ENCODE results near the gene ST6GAL1.

Gene ST6GAL1

GRCh38 chr3:186917512-186918312 lies 12.6 kb upstream of the ST6GAL1 start:
- no peaks in the 10 kb centered on the region for H3K27me3 ChIP-seq (ENCODE audit: insufficient read depth, low read length)
- no peak overlapping the region for H3K9ac ChIP-seq (ENCODE audit: low read depth, low read length)
- no peaks in the 10 kb centered on the region for H3K36me3 ChIP-seq (ENCODE audit: insufficient read depth, low read length)
- H3K4me3 ChIP-seq (ENCODE audit: low read length), result no peak overlapping the region
- WGBS, result 81% methylated on average over 4 of the region's 4 CpGs
- H3K9me3 ChIP-seq (ENCODE audit: insufficient read depth, low read depth, low read length), result no peaks in the 10 kb centered on the region
- no peak overlapping the region for H3K27ac ChIP-seq (ENCODE audit: low read depth, low read length)
- H3K4me1 ChIP-seq (ENCODE audit: insufficient read depth, low read length), result no peaks in the 10 kb centered on the region

- H3K9me3 ChIP-seq (ENCODE audit: insufficient read depth, low read depth, low read length), result no peaks in the 10 kb centered on the region
- no peaks in the 10 kb centered on the region for H3K4me1 ChIP-seq (ENCODE audit: insufficient read depth, low read length)
- H3K9ac ChIP-seq (ENCODE audit: low read depth, low read length), result no peak overlapping the region
- no peak overlapping the region for H3K27ac ChIP-seq (ENCODE audit: low read depth, low read length)
- H3K27me3 ChIP-seq (ENCODE audit: insufficient read depth, low read length), result no peaks in the 10 kb centered on the region
- H3K36me3 ChIP-seq (ENCODE audit: insufficient read depth, low read length), result no peaks in the 10 kb centered on the region
- WGBS, result 90% methylated on average over 4 of the region's 4 CpGs
- H3K4me3 ChIP-seq (ENCODE audit: low read length), result no peak overlapping the region
These were observed 10.0 kb upstream of the ST6GAL1 start for GRCh38 chr3:186920301-186920700.

- Histone ChIP-seq H3K27me3 (ENCODE audit: insufficient read depth, low read length) (no peaks in the 10 kb centered on the region), H3K27ac (ENCODE audit: low read depth, low read length) (no peak overlapping the region), H3K36me3 (ENCODE audit: insufficient read depth, low read length) (no peaks in the 10 kb centered on the region), H3K9ac (ENCODE audit: low read depth, low read length) (no peak overlapping the region), H3K4me1 (ENCODE audit: insufficient read depth, low read length) (no peaks in the 10 kb centered on the region), H3K9me3 (ENCODE audit: insufficient read depth, low read depth, low read length) (no peaks in the 10 kb centered on the region), H3K4me3 (ENCODE audit: low read length) (no peak overlapping the region)
- 93% methylated on average over 1 of the region's 1 CpG for WGBS
These were observed 9.5 kb upstream of the ST6GAL1 start for GRCh38 chr3:186920796-186921195.

GRCh38 chr3:186921578-186921977 lies 8.7 kb upstream of the ST6GAL1 start:
- H3K9ac ChIP-seq (ENCODE audit: low read depth, low read length), result no peak overlapping the region
- no peak overlapping the region for H3K27ac ChIP-seq (ENCODE audit: low read depth, low read length)
- no peaks in the 10 kb centered on the region for H3K36me3 ChIP-seq (ENCODE audit: insufficient read depth, low read length)
- no peak overlapping the region for H3K4me3 ChIP-seq (ENCODE audit: low read length)
- no peaks in the 10 kb centered on the region for H3K9me3 ChIP-seq (ENCODE audit: insufficient read depth, low read depth, low read length)
- H3K27me3 ChIP-seq (ENCODE audit: insufficient read depth, low read length), result no peaks in the 10 kb centered on the region
- no peaks in the 10 kb centered on the region for H3K4me1 ChIP-seq (ENCODE audit: insufficient read depth, low read length)
- 90% methylated on average over 3 of the region's 3 CpGs for WGBS

GRCh38 chr3:186922224-186922623 lies 8.1 kb upstream of the ST6GAL1 start:
- Histone ChIP-seq H3K36me3 (ENCODE audit: insufficient read depth, low read length) (no peaks in the 10 kb centered on the region), H3K4me3 (ENCODE audit: low read length) (no peak overlapping the region), H3K27ac (ENCODE audit: low read depth, low read length) (no peak overlapping the region), H3K27me3 (ENCODE audit: insufficient read depth, low read length) (no peaks in the 10 kb centered on the region), H3K9ac (ENCODE audit: low read depth, low read length) (no peak overlapping the region), H3K4me1 (ENCODE audit: insufficient read depth, low read length) (no peaks in the 10 kb centered on the region), H3K9me3 (ENCODE audit: insufficient read depth, low read depth, low read length) (no peaks in the 10 kb centered on the region)
- WGBS, result 96% methylated on average over 9 of the region's 9 CpGs

- H3K4me1 ChIP-seq (ENCODE audit: insufficient read depth, low read length), result no peaks in the 10 kb centered on the region
- no peak overlapping the region for H3K4me3 ChIP-seq (ENCODE audit: low read length)
- H3K36me3 ChIP-seq (ENCODE audit: insufficient read depth, low read length), result no peaks in the 10 kb centered on the region
- no peak overlapping the region for H3K27ac ChIP-seq (ENCODE audit: low read depth, low read length)
- no peaks in the 10 kb centered on the region for H3K9me3 ChIP-seq (ENCODE audit: insufficient read depth, low read depth, low read length)
- no peak overlapping the region for H3K9ac ChIP-seq (ENCODE audit: low read depth, low read length)
- WGBS, result 95% methylated on average over 5 of the region's 5 CpGs
- no peaks in the 10 kb centered on the region for H3K27me3 ChIP-seq (ENCODE audit: insufficient read depth, low read length)
These were observed 7.5 kb upstream of the ST6GAL1 start for GRCh38 chr3:186922790-186923189.

- Histone ChIP-seq H3K9ac (ENCODE audit: low read depth, low read length) (no peak overlapping the region), H3K9me3 (ENCODE audit: insufficient read depth, low read depth, low read length) (no peaks in the 10 kb centered on the region), H3K4me1 (ENCODE audit: insufficient read depth, low read length) (no peaks in the 10 kb centered on the region), H3K27ac (ENCODE audit: low read depth, low read length) (no peak overlapping the region), H3K36me3 (ENCODE audit: insufficient read depth, low read length) (no peaks in the 10 kb centered on the region), H3K27me3 (ENCODE audit: insufficient read depth, low read length) (no peaks in the 10 kb centered on the region), H3K4me3 (ENCODE audit: low read length) (no peak overlapping the region)
- WGBS, result 91% methylated on average over 3 of the region's 3 CpGs
These were observed 7.1 kb upstream of the ST6GAL1 start for GRCh38 chr3:186923241-186923640.

- Histone ChIP-seq H3K9me3 (ENCODE audit: insufficient read depth, low read depth, low read length) (no peaks in the 10 kb centered on the region), H3K36me3 (ENCODE audit: insufficient read depth, low read length) (no peaks in the 10 kb centered on the region), H3K4me1 (ENCODE audit: insufficient read depth, low read length) (peaks cover 6% of the 10 kb centered on the region; the same call in 1 of the 2 replicates), H3K27me3 (ENCODE audit: insufficient read depth, low read length) (no peaks in the 10 kb centered on the region), H3K4me3 (ENCODE audit: low read length) (no peak overlapping the region), H3K9ac (ENCODE audit: low read depth, low read length) (no peak overlapping the region), H3K27ac (ENCODE audit: low read depth, low read length) (no peak overlapping the region)
- no CpG with 5 or more reads among the region's 1 CpG for WGBS
These were observed 4.5 kb upstream of the ST6GAL1 start for GRCh38 chr3:186925826-186926225.

GRCh38 chr3:186929186-186929585 lies 1.1 kb upstream of the ST6GAL1 start:
- Histone ChIP-seq H3K36me3 (ENCODE audit: insufficient read depth, low read length) (peaks cover 14% of the 10 kb centered on the region), H3K27ac (ENCODE audit: low read depth, low read length) (no peak overlapping the region), H3K4me3 (ENCODE audit: low read length) (no peak overlapping the region), H3K9me3 (ENCODE audit: insufficient read depth, low read depth, low read length) (no peaks in the 10 kb centered on the region), H3K27me3 (ENCODE audit: insufficient read depth, low read length) (no peaks in the 10 kb centered on the region), H3K9ac (ENCODE audit: low read depth, low read length) (no peak overlapping the region), H3K4me1 (ENCODE audit: insufficient read depth, low read length) (peaks cover 27% of the 10 kb centered on the region)
- WGBS, result 92% methylated on average over 5 of the region's 5 CpGs

GRCh38 chr3:186929685-186930084 lies 641 bp upstream of the ST6GAL1 start:
- peak overlapping the region; percentile 96 for H3K4me3 ChIP-seq (ENCODE audit: low read length)

GRCh38 chr3:186930641-186931531 lies 560 bp downstream of the ST6GAL1 start:
- Histone ChIP-seq H3K4me1 (ENCODE audit: insufficient read depth, low read length) (peaks cover 29% of the 10 kb centered on the region), H3K36me3 (ENCODE audit: insufficient read depth, low read length) (peaks cover 29% of the 10 kb centered on the region), H3K4me3 (ENCODE audit: low read length) (peak overlapping the region; percentile 96), H3K9me3 (ENCODE audit: insufficient read depth, low read depth, low read length) (no peaks in the 10 kb centered on the region), H3K27ac (ENCODE audit: low read depth, low read length) (peak overlapping the region; percentile 96), H3K27me3 (ENCODE audit: insufficient read depth, low read length) (no peaks in the 10 kb centered on the region), H3K9ac (ENCODE audit: low read depth, low read length) (peak overlapping the region; percentile 98)
- WGBS, result under 1% methylated on average over 76 of the region's 76 CpGs

More at GRCh38 chr3:186929685-186930084, 641 bp upstream of the ST6GAL1 start:
- Histone ChIP-seq H3K4me1 (ENCODE audit: insufficient read depth, low read length) (peaks cover 29% of the 10 kb centered on the region), H3K9ac (ENCODE audit: low read depth, low read length) (peak overlapping the region; percentile 98; the same call in 1 of the 2 replicates), H3K27me3 (ENCODE audit: insufficient read depth, low read length) (no peaks in the 10 kb centered on the region), H3K9me3 (ENCODE audit: insufficient read depth, low read depth, low read length) (no peaks in the 10 kb centered on the region), H3K36me3 (ENCODE audit: insufficient read depth, low read length) (peaks cover 18% of the 10 kb centered on the region), H3K27ac (ENCODE audit: low read depth, low read length) (peak overlapping the region; percentile 96; the same call in 1 of the 2 replicates)
- WGBS, result 40% methylated on average over 12 of the region's 12 CpGs

Measured in HUES64 (cell line).